WERI-Rb-1 (cell line): Measurements from ENCODE around the gene HS3ST3B1.

Experiments
- DNase-seq: peaks from one replicate; pipeline ENCODE4 v3.0.0-alpha.2; 2020
- H3K27ac ChIP-seq: fragments of 250-450 bp; sonication (Bioruptor Pico); 2 replicates; pipeline ENCODE4 v1.5.1; 2020; ENCODE audit warnings: mild to moderate bottlenecking, moderate library complexity
- H3K27me3 ChIP-seq: fragments of 250-450 bp; sonication (Bioruptor Pico); 2 replicates; pipeline ENCODE4 v1.5.1; 2021; ENCODE audit warnings: mild to moderate bottlenecking, low read depth, moderate library complexity; ENCODE audit not compliant: insufficient read depth, severe bottlenecking
- H3K36me3 ChIP-seq: fragments of 250-450 bp; sonication (Bioruptor Pico); 2 replicates; pipeline ENCODE4 v1.5.1; 2020; ENCODE audit warnings: mild to moderate bottlenecking, moderate library complexity
- H3K4me3 ChIP-seq: 2 replicates; pipeline ENCODE4 v1.5.1; 2011; ENCODE audit warnings: low read depth, mild to moderate bottlenecking, control low read depth, low read length
- H3K9me3 ChIP-seq: fragments of 250-450 bp; sonication (Bioruptor Pico); 2 replicates; pipeline ENCODE4 v1.5.1; 2021; ENCODE audit warnings: mild to moderate bottlenecking, moderate library complexity; ENCODE audit not compliant: severe bottlenecking
- CTCF ChIP-seq: IDR thresholded peaks from 2 replicates; pipeline ENCODE4 v1.5.1; 2011; ENCODE audit warnings: low read depth, mild to moderate bottlenecking, control low read depth, inconsistent platforms, low read length

Gene HS3ST3B1

GRCh38 chr17:14320098-14320497 is 19.2 kb downstream of the HS3ST3B1 start:
- Histone ChIP-seq H3K27ac (peak overlapping the region; percentile 74), H3K36me3 (peaks cover 8% of the 10 kb centered on the region), H3K9me3 (no peaks in the 10 kb centered on the region), H3K4me3 (no peak overlapping the region), H3K27me3 (no peaks in the 10 kb centered on the region)
- DNase-seq, result no peak
- no peak for TF ChIP-seq CTCF

GRCh38 chr17:14320734-14321475 is 20.0 kb downstream of the HS3ST3B1 start:
- peak; percentile 66 for DNase-seq
- H3K27ac ChIP-seq, result peak overlapping the region; percentile 74
- no peaks in the 10 kb centered on the region for H3K27me3 ChIP-seq
- H3K4me3 ChIP-seq, result peak overlapping the region; percentile 9; the same call in 1 of the 2 replicates
- no peaks in the 10 kb centered on the region for H3K9me3 ChIP-seq
- H3K36me3 ChIP-seq, result peaks cover 5% of the 10 kb centered on the region
- TF ChIP-seq CTCF, result no peak

GRCh38 chr17:14321476-14321949 is 20.6 kb downstream of the HS3ST3B1 start:
- peak overlapping the region; percentile 74 for H3K27ac ChIP-seq
- H3K36me3 ChIP-seq, result peaks cover 5% of the 10 kb centered on the region; the same call in 1 of the 2 replicates
- H3K9me3 ChIP-seq, result no peaks in the 10 kb centered on the region
- H3K27me3 ChIP-seq, result no peaks in the 10 kb centered on the region
- H3K4me3 ChIP-seq, result peak overlapping the region; percentile 9; the same call in 1 of the 2 replicates
- no peak for TF ChIP-seq CTCF
- no peak for DNase-seq

GRCh38 chr17:14321980-14322776 is 21.3 kb downstream of the HS3ST3B1 start:
- no peak for TF ChIP-seq CTCF
- no peak overlapping the region for H3K4me3 ChIP-seq
- DNase-seq, result no peak
- no peaks in the 10 kb centered on the region for H3K27me3 ChIP-seq
- peak overlapping the region; percentile 74 for H3K27ac ChIP-seq
- no peaks in the 10 kb centered on the region for H3K9me3 ChIP-seq
- peaks cover 3% of the 10 kb centered on the region for H3K36me3 ChIP-seq

GRCh38 chr17:14323522-14323981 is 22.7 kb downstream of the HS3ST3B1 start:
- no peaks in the 10 kb centered on the region for H3K9me3 ChIP-seq
- peak; percentile 39 for DNase-seq
- peaks cover 4% of the 10 kb centered on the region for H3K36me3 ChIP-seq
- H3K4me3 ChIP-seq, result no peak overlapping the region
- H3K27me3 ChIP-seq, result no peaks in the 10 kb centered on the region
- no peak for TF ChIP-seq CTCF
- peak overlapping the region; percentile 44 for H3K27ac ChIP-seq
